ENCODE data around the gene CAPN15. TPM values are rescaled to one million over a fixed set of nuclear protein-coding genes. Genes with fewer than 3 reads are reported as not detected.

CAPN15 gene
- polyA plus RNA-seq, 1 experiment, result 7.5 TPM

GRCh38 chr16:496097-496886 is 31.2 kb upstream of the CAPN15 start:
- H3K27me3 ChIP-seq (ENCODE audit: control insufficient read depth, insufficient read depth, low read length), result no peaks in the 10 kb centered on the region
- H3K4me3 ChIP-seq (ENCODE audit: low read depth, low read length), result no peak overlapping the region
- DNase-seq (ENCODE audit: low read depth, low spot score), result no peak
- POLR2A ChIA-PET, result no interaction called here
- CTCF ChIA-PET, result interaction anchor here (0.8 kb wide), 1 partner anchor 105 kb away, joined by 3 read pairs; no protein-coding TSS in a partner anchor
- no peak overlapping the region for H3K27ac ChIP-seq (ENCODE audit: low read depth, low read length)
- peaks cover 8% of the 10 kb centered on the region; the same call in 1 of the 2 replicates for H3K9me3 ChIP-seq (ENCODE audit: control insufficient read depth, insufficient read depth, low read length)
- no peak for TF ChIP-seq CTCF (IDR thresholded peaks at IDR 0.05; ENCODE audit: low read depth, low read length)

- CTCF ChIA-PET, result interaction anchor here (0.7 kb wide), 1 partner anchor 144 kb away, joined by 7 read pairs; no protein-coding TSS in a partner anchor
- Histone ChIP-seq H3K27me3 (ENCODE audit: control insufficient read depth, insufficient read depth, low read length) (no peaks in the 10 kb centered on the region), H3K27ac (ENCODE audit: low read depth, low read length) (no peak overlapping the region), H3K4me3 (ENCODE audit: low read depth, low read length) (no peak overlapping the region), H3K9me3 (ENCODE audit: control insufficient read depth, insufficient read depth, low read length) (peaks cover 8% of the 10 kb centered on the region; the same call in 1 of the 2 replicates)
- TF ChIP-seq CTCF (IDR thresholded peaks at IDR 0.05; ENCODE audit: low read depth, low read length), result no peak
- POLR2A ChIA-PET, result no interaction called here
- no peak for DNase-seq (ENCODE audit: low read depth, low spot score)
These were observed 30.3 kb upstream of the CAPN15 start for GRCh38 chr16:497258-497657.

GRCh38 chr16:499924-500323 is 27.6 kb upstream of the CAPN15 start:
- DNase-seq (ENCODE audit: low read depth, low spot score), result no peak
- POLR2A ChIA-PET, result no interaction called here
- TF ChIP-seq CTCF (IDR thresholded peaks at IDR 0.05; ENCODE audit: low read depth, low read length), result no peak
- CTCF ChIA-PET, result no interaction called here
- Histone ChIP-seq H3K27me3 (ENCODE audit: control insufficient read depth, insufficient read depth, low read length) (no peaks in the 10 kb centered on the region), H3K4me3 (ENCODE audit: low read depth, low read length) (no peak overlapping the region), H3K9me3 (ENCODE audit: control insufficient read depth, insufficient read depth, low read length) (peaks cover 8% of the 10 kb centered on the region; the same call in 1 of the 2 replicates), H3K27ac (ENCODE audit: low read depth, low read length) (no peak overlapping the region)

GRCh38 chr16:500709-501108 is 26.8 kb upstream of the CAPN15 start:
- POLR2A ChIA-PET, result interaction anchor here (0.9 kb wide), 1 partner anchor 10 kb away, joined by 4 read pairs; no protein-coding TSS in a partner anchor
- CTCF ChIA-PET, result no interaction called here
- no peak overlapping the region for H3K4me3 ChIP-seq (ENCODE audit: low read depth, low read length)
- DNase-seq (ENCODE audit: low read depth, low spot score), result no peak
- H3K9me3 ChIP-seq (ENCODE audit: control insufficient read depth, insufficient read depth, low read length), result peaks cover 6% of the 10 kb centered on the region; the same call in 1 of the 2 replicates
- H3K27ac ChIP-seq (ENCODE audit: low read depth, low read length), result no peak overlapping the region
- no peak for TF ChIP-seq CTCF (IDR thresholded peaks at IDR 0.05; ENCODE audit: low read depth, low read length)
- no peaks in the 10 kb centered on the region for H3K27me3 ChIP-seq (ENCODE audit: control insufficient read depth, insufficient read depth, low read length)
